ENCODE results near the gene CCDC15.

DNA sequence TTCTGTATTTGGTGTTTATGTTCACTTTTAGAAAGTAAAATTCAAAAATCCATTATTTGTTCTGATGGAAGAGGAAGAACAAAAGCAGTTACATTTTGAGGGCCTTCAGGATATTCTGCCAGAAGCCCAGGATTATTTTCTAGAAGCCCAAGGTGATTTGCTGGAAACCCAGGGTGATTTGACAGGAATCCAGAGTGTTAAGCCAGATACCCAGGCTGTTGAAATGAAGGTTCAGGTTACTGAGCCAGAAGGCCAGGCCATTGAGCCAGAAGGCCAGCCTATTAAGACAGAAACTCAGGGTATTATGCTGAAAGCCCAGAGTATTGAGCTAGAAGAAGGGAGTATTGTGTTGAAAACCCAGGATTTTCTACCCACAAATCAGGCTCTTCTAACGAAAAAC, 33.1 kb downstream of the CCDC15 start:
- TF ChIP-seq, protein P1, sequence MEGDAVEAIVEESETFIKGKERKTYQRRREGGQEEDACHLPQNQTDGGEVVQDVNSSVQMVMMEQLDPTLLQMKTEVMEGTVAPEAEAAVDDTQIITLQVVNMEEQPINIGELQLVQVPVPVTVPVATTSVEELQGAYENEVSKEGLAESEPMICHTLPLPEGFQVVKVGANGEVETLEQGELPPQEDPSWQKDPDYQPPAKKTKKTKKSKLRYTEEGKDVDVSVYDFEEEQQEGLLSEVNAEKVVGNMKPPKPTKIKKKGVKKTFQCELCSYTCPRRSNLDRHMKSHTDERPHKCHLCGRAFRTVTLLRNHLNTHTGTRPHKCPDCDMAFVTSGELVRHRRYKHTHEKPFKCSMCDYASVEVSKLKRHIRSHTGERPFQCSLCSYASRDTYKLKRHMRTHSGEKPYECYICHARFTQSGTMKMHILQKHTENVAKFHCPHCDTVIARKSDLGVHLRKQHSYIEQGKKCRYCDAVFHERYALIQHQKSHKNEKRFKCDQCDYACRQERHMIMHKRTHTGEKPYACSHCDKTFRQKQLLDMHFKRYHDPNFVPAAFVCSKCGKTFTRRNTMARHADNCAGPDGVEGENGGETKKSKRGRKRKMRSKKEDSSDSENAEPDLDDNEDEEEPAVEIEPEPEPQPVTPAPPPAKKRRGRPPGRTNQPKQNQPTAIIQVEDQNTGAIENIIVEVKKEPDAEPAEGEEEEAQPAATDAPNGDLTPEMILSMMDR (conservative IDR thresholded peaks at IDR 0.05; ENCODE audit: low read length) = no peak
- TF ChIP-seq EZH2phosphoT487 (IDR thresholded peaks at IDR 0.05; ENCODE audit: borderline replicate concordance) = no peak

All from Loucy (cell line).